ENCODE results near the gene FIBP.

DNA sequence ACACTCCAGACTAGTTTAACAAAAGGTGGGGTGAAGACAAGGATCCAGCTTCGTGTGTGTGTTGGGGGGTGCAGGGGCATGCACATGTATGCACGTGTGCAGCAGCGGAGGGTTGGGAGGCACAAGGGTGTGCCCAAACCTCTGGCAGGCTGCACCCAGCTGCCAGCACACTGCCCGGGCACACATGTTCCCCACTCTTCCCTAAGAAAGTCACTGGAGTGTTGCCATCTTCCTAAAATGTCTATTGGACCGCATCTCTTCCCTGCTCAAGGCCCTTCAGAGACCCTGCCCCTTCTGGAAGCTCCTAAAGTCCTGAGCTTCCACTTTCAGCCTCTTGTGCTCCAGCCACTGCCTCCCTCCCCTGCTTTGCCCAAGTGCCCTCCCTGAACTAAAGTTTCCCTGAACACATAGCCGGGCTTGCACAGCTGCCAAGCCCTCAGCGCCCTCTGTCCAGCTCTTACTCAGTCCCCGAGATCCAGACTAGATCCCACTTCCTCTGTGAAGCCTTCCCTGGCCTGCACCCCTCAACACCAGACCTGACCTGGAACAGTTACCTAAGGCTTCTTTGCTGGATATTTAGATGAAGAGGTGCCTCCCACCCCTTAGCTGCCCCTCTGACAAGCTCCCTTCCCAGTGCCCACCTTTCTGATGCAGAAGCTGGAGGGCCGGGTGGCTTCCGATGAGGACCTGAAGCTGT, 36.3 kb downstream of the FIBP start:
- TF ChIP-seq FOXM1 (IDR thresholded peaks at IDR 0.05; ENCODE audit: borderline replicate concordance) (no peak), ZNF384 (IDR thresholded peaks at IDR 0.05) (no peak), ELF4 (IDR thresholded peaks at IDR 0.05) (no peak), FOXK2 (IDR thresholded peaks at IDR 0.05) (no peak), NFRKB (IDR thresholded peaks at IDR 0.05) (no peak), BHLHE40 (IDR thresholded peaks at IDR 0.05; ENCODE audit: borderline replicate concordance) (no peak)
- TF ChIP-seq, protein P1, sequence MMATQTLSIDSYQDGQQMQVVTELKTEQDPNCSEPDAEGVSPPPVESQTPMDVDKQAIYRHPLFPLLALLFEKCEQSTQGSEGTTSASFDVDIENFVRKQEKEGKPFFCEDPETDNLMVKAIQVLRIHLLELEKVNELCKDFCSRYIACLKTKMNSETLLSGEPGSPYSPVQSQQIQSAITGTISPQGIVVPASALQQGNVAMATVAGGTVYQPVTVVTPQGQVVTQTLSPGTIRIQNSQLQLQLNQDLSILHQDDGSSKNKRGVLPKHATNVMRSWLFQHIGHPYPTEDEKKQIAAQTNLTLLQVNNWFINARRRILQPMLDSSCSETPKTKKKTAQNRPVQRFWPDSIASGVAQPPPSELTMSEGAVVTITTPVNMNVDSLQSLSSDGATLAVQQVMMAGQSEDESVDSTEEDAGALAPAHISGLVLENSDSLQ (IDR thresholded peaks at IDR 0.05), result no peak

All from HEK293T (cell line).